K562 treated with DMSO at 1 percent for 48 hours (cell line): ENCODE measurements around the gene MYO3A. TPM values are rescaled to one million over a fixed set of nuclear protein-coding genes. Genes with fewer than 3 reads are reported as not detected.

Experiments
- total RNA-seq: library from RNA; unstranded; fragments of 300-600 nt; gene quantifications from 2 replicates; pipeline ENCODE4 v1.2.3, GENCODE V29; 2022; ENCODE audit warnings: low replicate concordance; ENCODE audit errors: extremely low read depth

Gene MYO3A
- total RNA-seq = not detected in 2 replicates

DNA sequence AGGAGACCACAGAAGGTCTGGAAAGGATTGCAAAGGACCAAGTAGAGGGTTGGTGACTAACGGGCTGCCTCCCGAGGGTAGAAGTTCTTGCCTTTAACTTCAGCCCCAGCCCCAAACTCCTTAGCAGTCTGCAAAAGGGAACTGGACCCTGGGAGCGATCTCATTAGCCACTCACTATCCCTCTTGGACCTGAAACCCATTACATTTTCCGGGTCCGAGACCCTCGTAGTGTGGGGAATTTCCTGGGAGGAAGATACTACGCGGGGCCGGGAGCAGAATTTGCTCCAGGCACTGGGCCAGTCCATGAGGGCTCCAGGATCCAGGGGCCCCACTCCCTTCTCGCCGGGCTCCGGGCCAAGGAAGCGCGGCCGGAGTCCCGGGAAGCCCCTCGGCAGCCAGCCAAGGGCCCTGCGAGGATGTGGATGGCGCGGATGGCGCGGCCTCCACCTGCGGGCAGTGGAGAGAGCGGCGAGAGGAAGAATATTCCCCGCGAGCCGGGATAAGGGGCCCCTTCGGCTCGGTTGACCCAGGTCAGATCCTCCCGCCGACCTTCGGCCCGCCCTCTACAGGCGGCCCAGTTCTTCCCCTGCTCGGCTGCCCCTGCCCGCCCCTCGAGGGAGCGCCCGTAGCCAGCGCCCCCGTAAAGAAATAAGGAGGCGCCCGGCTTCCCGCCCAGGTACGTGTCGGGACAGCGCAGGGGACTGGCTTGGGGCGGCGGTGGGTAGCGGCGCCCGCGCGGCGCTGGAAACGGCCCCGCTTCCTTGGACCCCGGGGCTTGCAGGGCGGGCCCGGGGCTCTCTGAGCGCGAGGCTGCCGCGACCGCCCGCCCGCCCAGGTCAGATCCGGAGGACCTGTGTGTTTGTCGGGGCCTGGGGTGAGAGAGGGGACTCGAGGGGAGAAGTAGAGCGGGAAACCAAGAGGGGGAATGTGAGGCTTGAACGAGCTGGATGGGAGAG lies at the start of gene MYO3A:
Gene MYO3A, plus strand, starts transcription at position 577 of the 956 bp plus-strand sequence. CDS start 17,882 bp downstream, outside the sequence.

GRCh38 chr10:26216585-26217395 lies 282.8 kb downstream of the MYO3A start, which contains the start of gene GAD2:
TSS of gene GAD2 (plus strand) at chr10:26216774. CDS start at chr10:26216810, 36 bp downstream.

